MM.1S (cell line): Measurements from ENCODE around the gene SPTBN1.

Experiments used
- DNase-seq: peaks from one replicate; pipeline ENCODE4 v3.0.0-alpha.2; 2015
- H2AFZ ChIP-seq: fragments of 300-600 bp; sonication (generic); 2 replicates; pipeline ENCODE4 v1.6.0; 2016; ENCODE audit warnings: antibody characterized with exemption, low read length
- H3F3A ChIP-seq: fragments of 300-600 bp; sonication (generic); 2 replicates; pipeline ENCODE4 v1.6.1; 2016; ENCODE audit warnings: mild to moderate bottlenecking, antibody characterized with exemption, low read length, moderate library complexity, mixed read lengths; ENCODE audit not compliant: insufficient read depth
- H3K27ac ChIP-seq: fragments of 300-600 bp; sonication (generic); 2 replicates; pipeline ENCODE4 v1.5.1; 2016; ENCODE audit warnings: mild to moderate bottlenecking, low read length
- H3K27me3 ChIP-seq: fragments of 300-600 bp; sonication (generic); replicated peaks from 2 replicates; pipeline ENCODE4 v1.6.0; 2016; ENCODE audit warnings: low read length; ENCODE audit not compliant: insufficient read depth
- H3K36me3 ChIP-seq: fragments of 300-600 bp; sonication (generic); replicated peaks from 2 replicates; pipeline ENCODE4 v1.6.1; 2016; ENCODE audit warnings: mild to moderate bottlenecking, low read length, mixed read lengths; ENCODE audit not compliant: insufficient read depth
- H3K4me1 ChIP-seq: fragments of 300-600 bp; sonication (generic); 2 replicates; pipeline ENCODE4 v1.6.1; 2016; ENCODE audit warnings: low read length, mixed read lengths
- H3K4me2 ChIP-seq: fragments of 300-600 bp; sonication (generic); 2 replicates; pipeline ENCODE4 v1.6.0; 2016; ENCODE audit warnings: low read depth, low read length
- H3K4me3 ChIP-seq: fragments of 300-600 bp; sonication (generic); 2 replicates; pipeline ENCODE4 v1.5.1; 2016; ENCODE audit warnings: low read length, mixed read lengths
- H3K79me2 ChIP-seq: fragments of 300-600 bp; sonication (generic); 2 replicates; pipeline ENCODE4 v1.6.1; 2016; ENCODE audit warnings: mixed run types, low read length, mixed read lengths
- H3K9ac ChIP-seq: fragments of 300-600 bp; sonication (generic); 2 replicates; pipeline ENCODE4 v1.6.1; 2016; ENCODE audit warnings: low read length, mixed read lengths
- H3K9me2 ChIP-seq: fragments of 300-600 bp; sonication (generic); replicated peaks from 2 replicates; pipeline ENCODE4 v1.6.1; 2016; ENCODE audit warnings: mild to moderate bottlenecking, low read length, mixed read lengths; ENCODE audit not compliant: insufficient read depth
- H3K9me3 ChIP-seq: fragments of 300-600 bp; sonication (generic); replicated peaks from 2 replicates; pipeline ENCODE4 v1.6.1; 2016; ENCODE audit warnings: mild to moderate bottlenecking, low read length, mixed read lengths; ENCODE audit not compliant: insufficient read depth
- H4K20me1 ChIP-seq: fragments of 300-600 bp; sonication (generic); 2 replicates; pipeline ENCODE4 v1.6.1; 2016; ENCODE audit warnings: mild to moderate bottlenecking, low read length, moderate library complexity, mixed read lengths; ENCODE audit not compliant: insufficient read depth
- CTCF ChIP-seq: fragments of 300-600 bp; sonication (generic); IDR thresholded peaks from 2 replicates; pipeline ENCODE4 v1.5.1; 2016; ENCODE audit warnings: antibody characterized with exemption, low read length, mixed read lengths
- EZH2 ChIP-seq: fragments of 300-600 bp; sonication (generic); optimal IDR thresholded peaks from 2 replicates; pipeline ENCODE3; 2017; ENCODE audit warnings: low read depth, mild to moderate bottlenecking, antibody characterized with exemption, low read length, mixed read lengths
- EZH2phosphoT487 ChIP-seq: fragments of 300-600 bp; sonication (generic); IDR thresholded peaks from 2 replicates; pipeline ENCODE4 v1.6.1; 2018; ENCODE audit warnings: antibody characterized with exemption, low read length

Gene SPTBN1

GRCh38 chr2:54636415-54637139 is 180.4 kb downstream of the SPTBN1 start:
- Histone ChIP-seq H3K4me3 (no peak overlapping the region), H3K27ac (no peak overlapping the region), H3K36me3 (peaks cover 20% of the 10 kb centered on the region), H3K9me3 (no peaks in the 10 kb centered on the region), H2AFZ (no peak overlapping the region), H3K79me2 (peaks cover 80% of the 10 kb centered on the region), H3K9me2 (no peaks in the 10 kb centered on the region), H3F3A (peaks cover 40% of the 10 kb centered on the region), H3K4me1 (peaks cover 65% of the 10 kb centered on the region), H3K9ac (no peak overlapping the region), H3K4me2 (no peak overlapping the region), H4K20me1 (no peaks in the 10 kb centered on the region), H3K27me3 (no peaks in the 10 kb centered on the region)
- no peak for TF ChIP-seq EZH2phosphoT487
- DNase-seq = no peak

GRCh38 chr2:54638103-54638502 is 182.0 kb downstream of the SPTBN1 start:
- Histone ChIP-seq H3K36me3 (peaks cover 25% of the 10 kb centered on the region), H3K4me1 (peaks cover 51% of the 10 kb centered on the region), H3K27me3 (no peaks in the 10 kb centered on the region), H3K4me3 (no peak overlapping the region), H3K27ac (no peak overlapping the region; the same call in 1 of the 2 replicates), H3K9me2 (no peaks in the 10 kb centered on the region), H3F3A (peaks cover 34% of the 10 kb centered on the region), H4K20me1 (no peaks in the 10 kb centered on the region), H3K4me2 (no peak overlapping the region), H3K9me3 (no peaks in the 10 kb centered on the region), H2AFZ (no peak overlapping the region), H3K79me2 (peaks cover 70% of the 10 kb centered on the region), H3K9ac (no peak overlapping the region)
- TF ChIP-seq EZH2 = no peak
- no peak for DNase-seq

- no peaks in the 10 kb centered on the region for H4K20me1 ChIP-seq
- H3F3A ChIP-seq = peaks cover 28% of the 10 kb centered on the region
- DNase-seq = no peak
- peaks cover 44% of the 10 kb centered on the region for H3K4me1 ChIP-seq
- peaks cover 26% of the 10 kb centered on the region for H3K36me3 ChIP-seq
- H2AFZ ChIP-seq = no peak overlapping the region
- no peaks in the 10 kb centered on the region for H3K27me3 ChIP-seq
- H3K9me2 ChIP-seq = no peaks in the 10 kb centered on the region
- H3K4me3 ChIP-seq = no peak overlapping the region
- H3K27ac ChIP-seq = no peak overlapping the region
- no peak for TF ChIP-seq EZH2phosphoT487
- TF ChIP-seq CTCF = no peak
- no peak for TF ChIP-seq EZH2
- H3K9me3 ChIP-seq = no peaks in the 10 kb centered on the region
- no peak overlapping the region for H3K9ac ChIP-seq
- H3K79me2 ChIP-seq = peaks cover 65% of the 10 kb centered on the region
- H3K4me2 ChIP-seq = no peak overlapping the region
These were observed 182.7 kb downstream of the SPTBN1 start for GRCh38 chr2:54638774-54639187.

DNA sequence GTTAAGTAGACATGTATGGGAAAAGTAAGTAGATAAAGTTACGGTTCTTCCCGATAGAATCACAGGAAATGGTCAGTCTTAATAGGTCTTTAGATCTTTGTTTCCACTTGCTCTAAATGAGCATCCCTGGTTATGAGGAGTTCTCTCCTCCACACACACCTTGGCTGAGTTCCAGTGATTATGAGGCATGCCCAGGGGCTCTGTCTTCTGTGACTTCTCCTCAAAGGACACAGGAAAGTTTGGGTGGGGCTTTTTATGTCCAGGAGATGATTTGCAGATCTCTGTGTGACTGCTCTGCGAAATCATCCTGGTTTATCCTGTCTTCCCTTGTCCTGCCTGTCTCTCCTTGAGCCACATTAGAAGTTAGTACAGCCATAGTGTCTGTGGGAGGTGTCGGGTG is 183.5 kb downstream of the SPTBN1 start:
- no peak overlapping the region for H3K27ac ChIP-seq
- no peaks in the 10 kb centered on the region for H3K9me3 ChIP-seq
- H3K9me2 ChIP-seq = no peaks in the 10 kb centered on the region
- no peak overlapping the region for H3K9ac ChIP-seq
- no peak overlapping the region for H3K4me3 ChIP-seq
- no peak overlapping the region for H3K4me2 ChIP-seq
- H4K20me1 ChIP-seq = no peaks in the 10 kb centered on the region
- no peak overlapping the region for H2AFZ ChIP-seq
- peaks cover 19% of the 10 kb centered on the region for H3F3A ChIP-seq
- no peak for DNase-seq
- no peak for TF ChIP-seq CTCF
- no peak for TF ChIP-seq EZH2
- no peak for TF ChIP-seq EZH2phosphoT487
- no peaks in the 10 kb centered on the region for H3K27me3 ChIP-seq
- H3K36me3 ChIP-seq = peaks cover 30% of the 10 kb centered on the region
- peaks cover 36% of the 10 kb centered on the region for H3K4me1 ChIP-seq
- H3K79me2 ChIP-seq = peaks cover 69% of the 10 kb centered on the region
